Prostate gland (tissue), 2 donors: ENCODE results near the gene CTCF. TPM values are rescaled to one million over a fixed set of nuclear protein-coding genes. Genes with fewer than 3 reads are reported as not detected.

Experiments used
- DNase-seq: peaks from one replicate; pipeline ENCODE4 v3.0.0-alpha.2; 2019; ENCODE audit warnings: low spot score
- H3K27ac ChIP-seq, 2 donors: fragments of 200-600 bp; sonication (generic); 2 replicates each; pipeline ENCODE4 v1.5.1; 2017 to 2019
- H3K27me3 ChIP-seq: fragments of 200-600 bp; sonication (generic); replicated peaks from 2 replicates; pipeline ENCODE4 v1.5.1; 2019; ENCODE audit not compliant: insufficient read depth
- H3K36me3 ChIP-seq, 2 donors: fragments of 200-600 bp; sonication (generic); 1 replicate in 1 of 2; 2 replicates in 1 of 2; pipeline versions ENCODE4 v1.5.1 to v1.8.1; 2017 to 2019
- H3K4me1 ChIP-seq: fragments of 200-600 bp; sonication (generic); replicated peaks from 2 replicates; pipeline ENCODE4 v1.5.1; 2019
- H3K4me3 ChIP-seq, 2 donors: fragments of 200-600 bp; sonication (generic); 2 replicates each; pipeline ENCODE4 v1.5.1; 2017 to 2019
- H3K9me3 ChIP-seq: fragments of 200-600 bp; sonication (generic); 2 replicates; pipeline ENCODE4 v1.5.1; 2017
- CTCF ChIP-seq, 4 experiments: fragments of 200-600 bp in 2 of 4; fragments of 450-650 bp in 2 of 4; sonication (generic) in 2 of 4; IDR thresholded peaks; 1 replicate in 3 of 4; 2 replicates in 1 of 4; pipeline ENCODE4 v1.5.1; 2016 to 2019; ENCODE audit warnings: antibody characterized with exemption in 4 of 4, mild to moderate bottlenecking in 2 of 4, moderate library complexity in 2 of 4
- POLR2A ChIP-seq: fragments of 450-650 bp; IDR thresholded peaks from one replicate; pipeline ENCODE4 v1.6.1; 2016; ENCODE audit warnings: antibody characterized with exemption, mild to moderate bottlenecking
- POLR2AphosphoS5 ChIP-seq: sonication (generic); formaldehyde crosslinking; IDR thresholded peaks from one replicate; pipeline ENCODE4 v1.6.1; 2017; ENCODE audit warnings: antibody characterized with exemption
- WGBS: methylation state at CpG from one replicate; pipeline ENCODE4 v1.1.5; 2018; 5-methylcytosine and 5-hydroxymethylcytosine counted together
- intact Hi-C: fragments of 100-400 bp; cut with DNase I; formaldehyde crosslinking; loops from one replicate; pipeline ENCODE4 v1.14.2; 2022
- total RNA-seq, 2 donors: library from RNA; depleted of rRNA; stranded (reverse); fragments of >200 nt; gene quantifications; one replicate each; pipeline ENCODE4 v1.1.0, GENCODE V29; 2016

CTCF gene
- total RNA-seq, 2 donors from 2014 or later = 39.9 to 48.9 TPM

- H3K4me3 ChIP-seq = no peak overlapping the region
- H3K4me1 ChIP-seq = no peaks in the 10 kb centered on the region
- WGBS = 44% methylated on average over 35 of the region's 35 CpGs
- H3K27ac ChIP-seq = no peak overlapping the region
- peaks cover 28% of the 10 kb centered on the region for H3K27me3 ChIP-seq
- no peak for TF ChIP-seq POLR2A
- TF ChIP-seq CTCF (IDR thresholded peaks at IDR 0.05) = no peak
- no peak for TF ChIP-seq POLR2AphosphoS5
- intact Hi-C loops = no loop called here
- H3K9me3 ChIP-seq = no peaks in the 10 kb centered on the region
- DNase-seq = no peak
- no peaks in the 10 kb centered on the region for H3K36me3 ChIP-seq
Measured at GRCh38 chr16:67648764-67649407, 86.6 kb downstream of the CTCF start.

- Histone ChIP-seq H3K4me1 (no peaks in the 10 kb centered on the region), H3K27ac (no peak overlapping the region), H3K27me3 (peaks cover 28% of the 10 kb centered on the region), H3K4me3 (no peak overlapping the region), H3K36me3 (no peaks in the 10 kb centered on the region), H3K9me3 (no peaks in the 10 kb centered on the region)
- WGBS = 16% methylated on average over 34 of the region's 34 CpGs
- intact Hi-C loops = no loop called here
- TF ChIP-seq CTCF (IDR thresholded peaks at IDR 0.05) (no peak), POLR2AphosphoS5 (no peak), POLR2A (no peak)
- no peak for DNase-seq
Measured at GRCh38 chr16:67649494-67649931, 87.2 kb downstream of the CTCF start.

GRCh38 chr16:67650023-67650422, 87.7 kb downstream of the CTCF start:
- 58% methylated on average over 8 of the region's 8 CpGs for WGBS
- H3K9me3 ChIP-seq = no peaks in the 10 kb centered on the region
- TF ChIP-seq CTCF (IDR thresholded peaks at IDR 0.05) = no peak
- TF ChIP-seq POLR2AphosphoS5 = no peak
- TF ChIP-seq POLR2A = no peak
- no peak for DNase-seq
- no peaks in the 10 kb centered on the region for H3K36me3 ChIP-seq
- H3K4me1 ChIP-seq = no peaks in the 10 kb centered on the region
- H3K27ac ChIP-seq = no peak overlapping the region
- peaks cover 28% of the 10 kb centered on the region for H3K27me3 ChIP-seq
- no peak overlapping the region for H3K4me3 ChIP-seq
- intact Hi-C loops = no loop called here

- TF ChIP-seq CTCF (IDR thresholded peaks at IDR 0.05) (no peak), POLR2A (no peak), POLR2AphosphoS5 (no peak)
- no peak for DNase-seq
- H3K27ac ChIP-seq = no peak overlapping the region
- H3K36me3 ChIP-seq = no peaks in the 10 kb centered on the region
- H3K4me1 ChIP-seq = no peaks in the 10 kb centered on the region
- peaks cover 23% of the 10 kb centered on the region for H3K27me3 ChIP-seq
- H3K4me3 ChIP-seq = no peak overlapping the region
- H3K9me3 ChIP-seq = no peaks in the 10 kb centered on the region
- intact Hi-C loops = no loop called here
- WGBS = 95% methylated on average over 7 of the region's 7 CpGs
Measured at GRCh38 chr16:67651039-67651438, 88.7 kb downstream of the CTCF start.

- intact Hi-C loops = no loop called here
- TF ChIP-seq POLR2AphosphoS5 (no peak), POLR2A (no peak), CTCF (IDR thresholded peaks at IDR 0.05) (no peak)
- Histone ChIP-seq H3K9me3 (no peaks in the 10 kb centered on the region), H3K4me3 (no peak overlapping the region), H3K27ac (no peak overlapping the region), H3K27me3 (peaks cover 20% of the 10 kb centered on the region), H3K36me3 (no peaks in the 10 kb centered on the region), H3K4me1 (no peaks in the 10 kb centered on the region)
- 74% methylated on average over 4 of the region's 4 CpGs for WGBS
- no peak for DNase-seq
Measured at GRCh38 chr16:67651847-67652246, 89.5 kb downstream of the CTCF start.
